Endodermal cell (in vitro differentiated cells): ENCODE data around the gene TAF5L. TPM values are rescaled to one million over a fixed set of nuclear protein-coding genes. Genes with fewer than 3 reads are reported as not detected.

Source experiments
- DNase-seq: peaks from one replicate; pipeline ENCODE4 v3.0.0-alpha.2; 2017
- H3K27ac ChIP-seq: 2 replicates; pipeline ENCODE4 v1.5.1; 2013; ENCODE audit warnings: mild to moderate bottlenecking, low read depth, low read length, moderate library complexity
- H3K27me3 ChIP-seq: 2 replicates; pipeline ENCODE4 v1.6.1; 2013; ENCODE audit warnings: mild to moderate bottlenecking, low read length, moderate library complexity; ENCODE audit not compliant: insufficient read depth, control insufficient read depth, poor library complexity, severe bottlenecking
- H3K36me3 ChIP-seq: 2 replicates; pipeline ENCODE4 v1.7.0; 2013; ENCODE audit warnings: mild to moderate bottlenecking, low read length, moderate library complexity; ENCODE audit not compliant: control insufficient read depth, insufficient read depth
- H3K4me1 ChIP-seq: one replicate; pipeline ENCODE4 v1.7.0; 2013; ENCODE audit warnings: low read length; ENCODE audit not compliant: control insufficient read depth, insufficient read depth
- H3K4me3 ChIP-seq: 2 replicates; pipeline ENCODE4 v1.5.1; 2013; ENCODE audit warnings: mild to moderate bottlenecking, low read length, moderate library complexity
- H3K9ac ChIP-seq: 2 replicates; pipeline ENCODE4 v1.6.1; 2013; ENCODE audit warnings: mild to moderate bottlenecking, low read length, moderate library complexity; ENCODE audit not compliant: poor library complexity, severe bottlenecking; ENCODE audit errors: extremely low read depth
- H3K9me3 ChIP-seq: 2 replicates; pipeline ENCODE4 v1.6.1; 2013; ENCODE audit warnings: mild to moderate bottlenecking, low read length, moderate library complexity; ENCODE audit not compliant: control insufficient read depth
- H3K27ac Mint-ChIP-seq: 2 replicates; pipeline ENCODE4 v1.8.0; 2020; ENCODE audit warnings: mixed read lengths
- H3K27me3 Mint-ChIP-seq: 2 replicates; pipeline ENCODE4 v1.8.0; 2021; ENCODE audit warnings: mild to moderate bottlenecking, mixed read lengths; ENCODE audit not compliant: insufficient read depth
- H3K36me3 Mint-ChIP-seq: 2 replicates; pipeline ENCODE4 v1.8.0; 2020; ENCODE audit warnings: low read depth, mixed read lengths
- H3K4me1 Mint-ChIP-seq: 2 replicates; pipeline ENCODE4 v1.8.0; 2020; ENCODE audit warnings: mixed read lengths
- H3K4me3 Mint-ChIP-seq: 2 replicates; pipeline ENCODE4 v1.8.0; 2020; ENCODE audit warnings: mild to moderate bottlenecking, moderate library complexity, mixed read lengths
- H3K9me3 Mint-ChIP-seq: 2 replicates; pipeline ENCODE4 v1.8.0; 2020; ENCODE audit warnings: mild to moderate bottlenecking, mixed read lengths
- WGBS, 2 experiments: methylation state at CpG; one replicate each; pipeline versions ENCODE4 v1.1.5 to v1.1.7; 2013; ENCODE audit warnings: missing lambda C conversion rate in 2 of 2, mixed read lengths in 1 of 2; ENCODE audit not compliant: insufficient coverage in 1 of 2, insufficient read length in 1 of 2; 5-methylcytosine and 5-hydroxymethylcytosine counted together
- total RNA-seq, 2 donors: library from RNA; stranded (reverse); fragmentation: NEBNext Ultra II Directional in 1 of 2; extraction: Animal tissue kit (Norgen Biotek cat#: 25700) in 1 of 2; gene quantifications; 2 replicates in 1 of 2; 3 replicates in 1 of 2; pipeline ENCODE4 v1.2.1, GENCODE V29; 2021
- TF ChIP-seq, protein P1 (sequence below): fragments of 200-600 bp; sonication (generic); conservative IDR thresholded peaks from 2 replicates; pipeline ENCODE4 v1.5.0; 2021; ENCODE audit warnings: antibody characterized with exemption, mild to moderate bottlenecking

TAF5L gene
- total RNA-seq, 2 donors from 2014 or later, result 13.1 to 17.7 TPM

DNA sequence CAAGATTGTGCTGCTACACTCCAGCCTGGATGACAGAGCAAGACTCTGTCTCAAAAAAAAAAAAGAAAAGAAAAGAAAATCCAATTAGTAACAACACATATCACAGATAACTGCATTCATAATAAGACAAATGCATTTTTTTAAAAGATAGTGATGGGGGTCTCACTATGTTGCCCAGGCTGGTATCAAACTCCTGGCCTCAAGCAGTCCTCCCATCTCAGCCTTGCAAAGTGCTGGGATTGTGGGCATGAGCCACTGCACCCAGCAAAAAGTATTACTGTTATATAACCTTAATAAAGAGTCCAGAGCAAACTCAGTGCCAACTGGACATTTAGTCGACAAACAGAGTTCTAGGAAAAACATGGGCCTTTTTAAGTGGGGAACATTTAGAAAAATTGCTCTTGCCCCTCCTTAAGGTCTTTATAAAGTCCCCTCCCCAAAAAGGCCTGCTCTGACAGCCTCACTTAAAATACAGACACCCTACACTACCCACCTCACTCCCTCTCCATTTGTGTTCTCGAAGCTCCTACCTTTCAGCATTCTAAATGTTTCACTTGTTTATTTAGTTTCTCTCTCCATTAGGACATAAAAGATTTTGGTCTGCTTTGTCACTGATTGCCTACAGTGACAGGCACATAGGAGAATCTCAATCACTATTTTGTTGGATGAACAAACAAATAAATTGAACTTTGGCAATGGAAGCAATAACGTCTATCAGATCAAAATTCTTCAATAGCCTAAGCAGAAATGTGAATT is 74.9 kb downstream of the TAF5L start:
- TF ChIP-seq, protein P1, sequence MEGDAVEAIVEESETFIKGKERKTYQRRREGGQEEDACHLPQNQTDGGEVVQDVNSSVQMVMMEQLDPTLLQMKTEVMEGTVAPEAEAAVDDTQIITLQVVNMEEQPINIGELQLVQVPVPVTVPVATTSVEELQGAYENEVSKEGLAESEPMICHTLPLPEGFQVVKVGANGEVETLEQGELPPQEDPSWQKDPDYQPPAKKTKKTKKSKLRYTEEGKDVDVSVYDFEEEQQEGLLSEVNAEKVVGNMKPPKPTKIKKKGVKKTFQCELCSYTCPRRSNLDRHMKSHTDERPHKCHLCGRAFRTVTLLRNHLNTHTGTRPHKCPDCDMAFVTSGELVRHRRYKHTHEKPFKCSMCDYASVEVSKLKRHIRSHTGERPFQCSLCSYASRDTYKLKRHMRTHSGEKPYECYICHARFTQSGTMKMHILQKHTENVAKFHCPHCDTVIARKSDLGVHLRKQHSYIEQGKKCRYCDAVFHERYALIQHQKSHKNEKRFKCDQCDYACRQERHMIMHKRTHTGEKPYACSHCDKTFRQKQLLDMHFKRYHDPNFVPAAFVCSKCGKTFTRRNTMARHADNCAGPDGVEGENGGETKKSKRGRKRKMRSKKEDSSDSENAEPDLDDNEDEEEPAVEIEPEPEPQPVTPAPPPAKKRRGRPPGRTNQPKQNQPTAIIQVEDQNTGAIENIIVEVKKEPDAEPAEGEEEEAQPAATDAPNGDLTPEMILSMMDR, result no peak

DNA sequence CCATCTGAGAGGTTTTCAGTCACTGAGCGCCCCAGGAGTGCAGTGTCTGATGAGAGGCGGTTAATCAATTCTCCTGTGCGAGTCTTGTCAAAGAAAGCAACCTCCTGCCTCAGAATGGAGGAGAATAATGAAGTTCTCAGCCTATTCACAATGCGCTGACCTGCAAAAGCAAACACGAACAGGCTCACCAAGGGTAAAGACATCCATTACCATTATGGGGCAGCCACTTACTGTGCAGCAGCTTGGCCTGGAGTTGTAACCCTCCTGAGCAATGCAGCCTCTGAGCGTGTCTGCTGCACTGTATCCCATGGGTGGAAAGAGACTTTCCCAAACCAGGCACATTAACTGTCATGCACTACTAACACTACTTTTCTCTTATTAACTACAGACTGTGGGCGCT is 78.4 kb downstream of the TAF5L start:
- Mint-ChIP-seq H3K36me3 (peaks cover 47% of the 10 kb centered on the region), H3K4me3 (no peak overlapping the region), H3K4me1 (peaks cover 6% of the 10 kb centered on the region), H3K9me3 (no peaks in the 10 kb centered on the region), H3K27ac (no peak overlapping the region), H3K27me3 (no peaks in the 10 kb centered on the region)
- 94 to 95% methylated on average over 6 of the region's 7 CpGs for WGBS, 2 experiments
- no peak for DNase-seq
- Histone ChIP-seq H3K4me1 (no peaks in the 10 kb centered on the region), H3K9ac (no peak overlapping the region), H3K27me3 (no peaks in the 10 kb centered on the region), H3K36me3 (peaks cover 38% of the 10 kb centered on the region), H3K4me3 (no peak overlapping the region), H3K9me3 (no peaks in the 10 kb centered on the region), H3K27ac (no peak overlapping the region)
- TF ChIP-seq, protein P1, result no peak

More for the DNA sequence above, 74.9 kb downstream of the TAF5L start:
- H3K27me3 Mint-ChIP-seq, result no peaks in the 10 kb centered on the region
- H3K4me1 Mint-ChIP-seq, result peaks cover 15% of the 10 kb centered on the region
- no peak overlapping the region for H3K27ac Mint-ChIP-seq
- Histone ChIP-seq H3K9me3 (no peaks in the 10 kb centered on the region), H3K4me1 (peaks cover 4% of the 10 kb centered on the region), H3K9ac (no peak overlapping the region), H3K4me3 (no peak overlapping the region), H3K27ac (no peak overlapping the region), H3K36me3 (peaks cover 14% of the 10 kb centered on the region), H3K27me3 (no peaks in the 10 kb centered on the region)
- WGBS, 2 experiments, result 95 to 96% methylated on average over 3 of the region's 3 CpGs
- H3K9me3 Mint-ChIP-seq, result no peaks in the 10 kb centered on the region
- no peak overlapping the region for H3K4me3 Mint-ChIP-seq
- H3K36me3 Mint-ChIP-seq, result peaks cover 20% of the 10 kb centered on the region
- no peak for DNase-seq

DNA sequence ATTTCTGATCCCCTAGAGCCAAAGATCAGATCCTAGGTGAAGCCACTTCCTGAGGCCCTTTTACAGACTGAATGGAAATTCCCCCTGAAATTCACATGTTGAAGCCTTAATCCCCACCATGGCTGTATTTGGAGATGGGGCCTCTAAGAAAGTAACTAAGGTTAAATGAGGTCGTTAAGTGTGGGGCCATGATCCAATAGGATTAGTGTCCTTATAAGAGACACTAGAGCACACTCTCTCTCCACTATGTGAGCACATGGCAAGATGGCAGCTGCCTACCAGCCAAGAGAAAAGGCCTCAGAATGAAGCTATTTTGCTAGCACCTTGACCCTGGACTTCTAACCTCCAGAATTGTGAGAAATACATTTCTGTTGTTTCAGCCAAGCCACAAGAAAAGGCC is 81.3 kb downstream of the TAF5L start:
- Mint-ChIP-seq H3K27ac (no peak overlapping the region), H3K36me3 (peaks cover 68% of the 10 kb centered on the region), H3K27me3 (no peaks in the 10 kb centered on the region), H3K9me3 (no peaks in the 10 kb centered on the region), H3K4me3 (no peak overlapping the region), H3K4me1 (peaks cover 6% of the 10 kb centered on the region)
- Histone ChIP-seq H3K4me3 (no peak overlapping the region), H3K27ac (no peak overlapping the region), H3K9ac (no peak overlapping the region), H3K4me1 (no peaks in the 10 kb centered on the region), H3K9me3 (no peaks in the 10 kb centered on the region), H3K36me3 (peaks cover 63% of the 10 kb centered on the region), H3K27me3 (no peaks in the 10 kb centered on the region)
- 85% methylated on average over 1 of the region's 1 CpG; no CpG with 5 or more reads in 1 of the 2 experiments for WGBS, 2 experiments
- TF ChIP-seq, protein P1, result no peak
- DNase-seq, result no peak

Other genes starting within 250 kb of the TAF5L start
- 10 to 100 TPM in 1 of 2 donors, 1 to 10 TPM in 1; 8.2 to 17.3 TPM for gene ACTA1, start 192.0 kb downstream of the TAF5L start, total RNA-seq
- gene NUP133, start 117.8 kb downstream of the TAF5L start, total RNA-seq, result 10 to 100 TPM; 67.8 to 68.4 TPM
- 10 to 100 TPM; 14.6 to 18.1 TPM for gene ABCB10, start 67.4 kb downstream of the TAF5L start, total RNA-seq
- gene URB2, start 125 bp upstream of the TAF5L start, total RNA-seq, result 10 to 100 TPM; 18.6 to 20.3 TPM